ENCODE results near the gene EVA1A.

GRCh38 chr2:75604484-75604883 lies 43.7 kb upstream of the EVA1A start:
- TF ChIP-seq CTCF (IDR thresholded peaks at IDR 0.05; ENCODE audit: insufficient read depth, low read depth, low read length) (no peak), EZH2 (IDR thresholded peaks at IDR 0.05; ENCODE audit: insufficient read depth, low read length) (no peak)
